B cell (primary cell): ENCODE data around the gene RBM19.

Source experiments
- CTCF ChIP-seq: fragments of 200-600 bp; IDR thresholded peaks from one replicate; pipeline ENCODE4 v1.8.0; 2022; ENCODE audit warnings: antibody characterized with exemption, mild to moderate bottlenecking
- EZH2 ChIP-seq: IDR thresholded peaks from 2 replicates; pipeline ENCODE4 v1.6.1; 2012; ENCODE audit warnings: borderline replicate concordance, low read depth, mild to moderate bottlenecking, moderate library complexity, low read length; ENCODE audit not compliant: insufficient read depth, poor library complexity, severe bottlenecking

GRCh38 chr12:113955109-113955970, 10.8 kb downstream of the RBM19 start:
- no peak for TF ChIP-seq CTCF
- TF ChIP-seq EZH2 = no peak
